ENCODE results near the gene PHF20. TPM values are rescaled to one million over a fixed set of nuclear protein-coding genes. Genes with fewer than 3 reads are reported as not detected.

The PHF20 gene
- polyA plus RNA-seq, 1 donor (not counting 4 experiments of a cell fraction or from before 2014, with no cell fraction given), result 31.9 TPM

- Histone ChIP-seq H3K79me2 (ENCODE audit: control insufficient read depth, insufficient read depth, low read length) (peaks cover 6% of the 10 kb centered on the region), H4K20me1 (ENCODE audit: control insufficient read depth, extremely low read depth, insufficient read depth, low read length) (no peaks in the 10 kb centered on the region), H3K9me3 (ENCODE audit: control insufficient read depth, low read depth, low read length) (no peaks in the 10 kb centered on the region), H3K36me3 (ENCODE audit: control insufficient read depth in 2 of 2, extremely low read depth in 1 of 2, insufficient read depth in 2 of 2, low read length in 2 of 2) (peaks cover 1 to 4% of the 10 kb centered on the region in 2 experiments), H3K27ac (ENCODE audit: control insufficient read depth, insufficient read depth, low read length) (no peak overlapping the region), H3K9me1 (ENCODE audit: control insufficient read depth, extremely low read depth, insufficient read depth, low read length) (no peaks in the 10 kb centered on the region), H3K4me3 (ENCODE audit: control insufficient read depth in 2 of 3, extremely low read depth in 1 of 3, insufficient read depth in 2 of 3, low read depth in 1 of 3, low read length in 3 of 3) (no peak overlapping the region), H2AFZ (ENCODE audit: control insufficient read depth, low read length) (no peak overlapping the region), H3K9ac (ENCODE audit: control insufficient read depth, extremely low read depth, insufficient read depth, low read length) (no peak overlapping the region), H3K27me3 (ENCODE audit: control insufficient read depth, extremely low read depth, insufficient read depth, low read length) (no peaks in the 10 kb centered on the region), H3K4me2 (ENCODE audit: control insufficient read depth, extremely low read depth, insufficient read depth, low read depth, low read length) (no peak overlapping the region), H3K4me1 (ENCODE audit: control insufficient read depth, extremely low read depth, insufficient read depth, low read length) (peaks cover 11% of the 10 kb centered on the region)
- DNase-seq (ENCODE audit: low read depth, low spot score) (no peak), FAIRE-seq (no peak)
- dilution Hi-C loops (cut with MboI; ENCODE audit: extremely low pct_ligation_motif_present, low sequenced_read_pairs), result no loop called here
- TF ChIP-seq EZH2 (IDR thresholded peaks at IDR 0.05; ENCODE audit: low read length) (no peak), CTCF (optimal IDR thresholded peaks at IDR 0.05 in 1 of 3, IDR thresholded peaks at IDR 0.05 in 1 of 3, conservative IDR thresholded peaks at IDR 0.05 in 1 of 3; ENCODE audit: extremely low read depth in 1 of 3, insufficient read depth in 2 of 3, low read length in 3 of 3) (no peak)
Observed at GRCh38 chr20:35888657-35889056, 116.8 kb downstream of the PHF20 start.

GRCh38 chr20:35891375-35891774, 119.6 kb downstream of the PHF20 start:
- Histone ChIP-seq H3K9me1 (ENCODE audit: control insufficient read depth, extremely low read depth, insufficient read depth, low read length) (no peaks in the 10 kb centered on the region), H3K9me3 (ENCODE audit: control insufficient read depth, low read depth, low read length) (no peaks in the 10 kb centered on the region), H2AFZ (ENCODE audit: control insufficient read depth, low read length) (no peak overlapping the region), H3K79me2 (ENCODE audit: control insufficient read depth, insufficient read depth, low read length) (peaks cover 4% of the 10 kb centered on the region), H3K4me3 (ENCODE audit: control insufficient read depth in 2 of 3, extremely low read depth in 1 of 3, insufficient read depth in 2 of 3, low read depth in 1 of 3, low read length in 3 of 3) (no peak overlapping the region), H3K9ac (ENCODE audit: control insufficient read depth, extremely low read depth, insufficient read depth, low read length) (no peak overlapping the region), H3K27ac (ENCODE audit: control insufficient read depth, insufficient read depth, low read length) (no peak overlapping the region), H3K27me3 (ENCODE audit: control insufficient read depth, extremely low read depth, insufficient read depth, low read length) (no peaks in the 10 kb centered on the region), H3K4me1 (ENCODE audit: control insufficient read depth, extremely low read depth, insufficient read depth, low read length) (no peaks in the 10 kb centered on the region), H3K4me2 (ENCODE audit: control insufficient read depth, extremely low read depth, insufficient read depth, low read depth, low read length) (no peak overlapping the region), H4K20me1 (ENCODE audit: control insufficient read depth, extremely low read depth, insufficient read depth, low read length) (no peaks in the 10 kb centered on the region), H3K36me3 (ENCODE audit: control insufficient read depth in 2 of 2, extremely low read depth in 1 of 2, insufficient read depth in 2 of 2, low read length in 2 of 2) (peaks cover 1 to 3% of the 10 kb centered on the region in 2 experiments)
- FAIRE-seq, result no peak
- TF ChIP-seq CTCF (optimal IDR thresholded peaks at IDR 0.05 in 1 of 3, IDR thresholded peaks at IDR 0.05 in 1 of 3, conservative IDR thresholded peaks at IDR 0.05 in 1 of 3; ENCODE audit: extremely low read depth in 1 of 3, insufficient read depth in 2 of 3, low read length in 3 of 3), result no peak
- no peak for TF ChIP-seq EZH2 (IDR thresholded peaks at IDR 0.05; ENCODE audit: low read length)
- dilution Hi-C loops (cut with MboI; ENCODE audit: extremely low pct_ligation_motif_present, low sequenced_read_pairs), result no loop called here
- no peak for DNase-seq (ENCODE audit: low read depth, low spot score)
